ENCODE data around the gene FHL1. TPM values are rescaled to one million over a fixed set of nuclear protein-coding genes. Genes with fewer than 3 reads are reported as not detected.

The FHL1 gene
- total RNA-seq, 1 donor from 2014 or later: 6.4 TPM

DNA sequence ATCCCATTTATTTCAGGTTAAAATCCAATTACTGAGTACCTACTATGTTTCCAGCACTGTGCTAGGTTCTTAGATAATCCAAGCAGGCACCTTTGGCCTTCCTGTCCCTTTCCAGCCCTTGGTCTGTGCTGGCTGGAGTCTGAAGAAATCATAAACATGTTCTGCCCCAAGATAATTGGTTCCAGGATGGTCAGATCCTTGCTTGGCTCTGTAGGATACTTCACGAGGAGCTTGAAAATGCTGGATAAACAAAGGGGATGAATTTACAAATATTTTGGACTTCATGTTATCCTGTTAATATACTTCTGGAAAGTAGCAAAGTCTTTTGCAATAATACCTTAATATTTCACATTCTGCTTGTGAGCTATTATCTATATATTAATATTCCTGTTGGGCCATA lies 35.0 kb upstream of the FHL1 start:
- Mint-ChIP-seq H3K36me3 (ENCODE audit: low read depth) (no peaks in the 10 kb centered on the region), H3K9me3 (no peaks in the 10 kb centered on the region), H3K4me1 (no peaks in the 10 kb centered on the region), H3K4me3 (no peak overlapping the region), H3K27me3 (no peaks in the 10 kb centered on the region), H3K27ac (no peak overlapping the region)
- no peak for DNase-seq
- no peak for ATAC-seq (ENCODE audit: low read depth)
- intact Hi-C loops (cut with micrococcal nuclease): no loop called here
- ChIA-PET POLR2A (no interaction called here), CTCF (no interaction called here)
- TF ChIP-seq, protein P1, sequence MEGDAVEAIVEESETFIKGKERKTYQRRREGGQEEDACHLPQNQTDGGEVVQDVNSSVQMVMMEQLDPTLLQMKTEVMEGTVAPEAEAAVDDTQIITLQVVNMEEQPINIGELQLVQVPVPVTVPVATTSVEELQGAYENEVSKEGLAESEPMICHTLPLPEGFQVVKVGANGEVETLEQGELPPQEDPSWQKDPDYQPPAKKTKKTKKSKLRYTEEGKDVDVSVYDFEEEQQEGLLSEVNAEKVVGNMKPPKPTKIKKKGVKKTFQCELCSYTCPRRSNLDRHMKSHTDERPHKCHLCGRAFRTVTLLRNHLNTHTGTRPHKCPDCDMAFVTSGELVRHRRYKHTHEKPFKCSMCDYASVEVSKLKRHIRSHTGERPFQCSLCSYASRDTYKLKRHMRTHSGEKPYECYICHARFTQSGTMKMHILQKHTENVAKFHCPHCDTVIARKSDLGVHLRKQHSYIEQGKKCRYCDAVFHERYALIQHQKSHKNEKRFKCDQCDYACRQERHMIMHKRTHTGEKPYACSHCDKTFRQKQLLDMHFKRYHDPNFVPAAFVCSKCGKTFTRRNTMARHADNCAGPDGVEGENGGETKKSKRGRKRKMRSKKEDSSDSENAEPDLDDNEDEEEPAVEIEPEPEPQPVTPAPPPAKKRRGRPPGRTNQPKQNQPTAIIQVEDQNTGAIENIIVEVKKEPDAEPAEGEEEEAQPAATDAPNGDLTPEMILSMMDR (IDR thresholded peaks at IDR 0.05): no peak

DNA sequence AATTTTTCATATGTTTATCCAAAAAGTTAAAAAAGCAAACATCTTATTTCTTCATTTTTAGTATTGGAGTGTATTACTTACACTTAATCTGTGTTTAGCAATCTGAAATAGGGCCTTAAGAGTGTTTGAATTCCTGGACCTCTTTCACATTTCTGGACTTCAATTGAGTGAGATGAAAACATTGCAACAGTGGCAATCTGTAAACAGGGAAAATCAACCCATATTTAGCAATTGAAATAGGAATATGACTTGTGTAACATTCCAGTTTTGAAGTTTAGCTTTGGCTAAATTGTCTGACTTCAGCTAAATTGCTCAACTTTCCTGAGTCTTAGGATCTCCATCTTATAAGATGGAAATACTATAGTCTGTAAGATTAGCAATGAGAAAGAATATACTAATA lies 34.6 kb upstream of the FHL1 start:
- ChIA-PET POLR2A (no interaction called here), CTCF (no interaction called here)
- no peak overlapping the region for H3K4me3 Mint-ChIP-seq
- H3K9me3 Mint-ChIP-seq: no peaks in the 10 kb centered on the region
- no peaks in the 10 kb centered on the region for H3K36me3 Mint-ChIP-seq (ENCODE audit: low read depth)
- no peak overlapping the region for H3K27ac Mint-ChIP-seq
- intact Hi-C loops (cut with micrococcal nuclease): no loop called here
- no peak for ATAC-seq (ENCODE audit: low read depth)
- TF ChIP-seq, protein P1 (IDR thresholded peaks at IDR 0.05): no peak
- no peaks in the 10 kb centered on the region for H3K27me3 Mint-ChIP-seq
- no peaks in the 10 kb centered on the region for H3K4me1 Mint-ChIP-seq
- no peak for DNase-seq

DNA sequence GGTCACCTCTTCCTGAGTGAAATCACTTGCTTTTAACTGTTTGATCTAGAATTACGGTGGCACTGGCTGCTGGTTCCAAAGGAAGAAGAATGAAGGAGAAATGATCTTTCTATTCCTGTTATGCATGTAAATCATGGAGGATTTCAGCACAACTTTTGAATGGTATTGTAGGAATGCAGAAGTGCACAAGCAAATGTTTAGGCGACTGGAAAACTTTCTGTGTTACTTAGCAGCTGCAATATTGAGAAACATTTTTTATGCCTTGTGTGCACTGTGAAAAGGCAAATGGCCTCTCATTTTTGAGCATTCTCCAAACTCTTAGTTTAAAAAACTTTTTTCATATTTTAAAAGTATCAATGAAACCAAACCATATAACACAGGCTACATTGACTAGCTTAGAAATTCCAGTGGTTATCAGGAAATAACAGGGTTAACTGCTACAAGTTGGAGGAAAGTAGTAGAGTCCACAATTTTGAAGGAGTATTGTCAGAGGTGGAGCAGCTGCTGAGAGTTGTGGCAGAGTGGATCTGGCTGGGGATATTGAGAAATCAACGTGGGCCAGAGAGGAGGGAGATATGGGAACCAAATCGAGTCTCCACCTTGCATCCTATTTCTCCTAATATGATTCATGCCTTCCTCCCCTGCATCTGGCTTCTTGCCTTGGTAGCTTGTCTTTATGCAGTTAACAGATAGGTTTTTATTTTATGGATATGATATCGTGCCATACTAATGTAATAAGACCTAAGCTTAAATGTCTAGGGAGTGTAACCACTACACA lies 32.0 kb upstream of the FHL1 start:
- Mint-ChIP-seq H3K4me3 (no peak overlapping the region), H3K27me3 (no peaks in the 10 kb centered on the region), H3K9me3 (no peaks in the 10 kb centered on the region), H3K4me1 (no peaks in the 10 kb centered on the region), H3K27ac (no peak overlapping the region), H3K36me3 (ENCODE audit: low read depth) (no peaks in the 10 kb centered on the region)
- intact Hi-C loops (cut with micrococcal nuclease): no loop called here
- TF ChIP-seq, protein P1 (IDR thresholded peaks at IDR 0.05): no peak
- ChIA-PET POLR2A (no interaction called here), CTCF (no interaction called here)
- ATAC-seq (ENCODE audit: low read depth): no peak
- no peak for DNase-seq

DNA sequence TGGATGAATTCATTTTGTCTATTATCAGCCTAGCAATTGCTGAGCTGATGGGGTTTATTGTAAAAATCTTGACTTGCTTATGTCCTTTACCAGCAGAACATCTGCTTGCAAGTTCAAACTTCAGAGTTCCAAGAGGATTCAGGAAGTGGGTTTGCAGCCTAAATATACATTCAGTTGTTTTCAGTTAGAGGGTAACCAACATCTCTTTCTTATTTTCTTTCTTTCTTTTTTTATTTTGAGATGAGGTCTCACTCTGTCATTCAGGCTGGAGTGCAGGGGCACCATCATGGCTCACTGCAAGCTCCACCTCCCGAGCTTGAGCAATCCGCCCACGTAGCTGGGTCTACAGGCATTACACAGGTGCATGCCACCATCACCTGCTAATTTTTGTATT lies 31.4 kb upstream of the FHL1 start:
- intact Hi-C loops (cut with micrococcal nuclease): no loop called here
- Mint-ChIP-seq H3K27ac (no peak overlapping the region), H3K36me3 (ENCODE audit: low read depth) (no peaks in the 10 kb centered on the region), H3K4me1 (no peaks in the 10 kb centered on the region), H3K4me3 (no peak overlapping the region), H3K27me3 (no peaks in the 10 kb centered on the region), H3K9me3 (no peaks in the 10 kb centered on the region)
- ATAC-seq (ENCODE audit: low read depth) (no peak), DNase-seq (no peak)
- CTCF ChIA-PET: no interaction called here
- TF ChIP-seq, protein P1 (IDR thresholded peaks at IDR 0.05): no peak
- POLR2A ChIA-PET: no interaction called here

DNA sequence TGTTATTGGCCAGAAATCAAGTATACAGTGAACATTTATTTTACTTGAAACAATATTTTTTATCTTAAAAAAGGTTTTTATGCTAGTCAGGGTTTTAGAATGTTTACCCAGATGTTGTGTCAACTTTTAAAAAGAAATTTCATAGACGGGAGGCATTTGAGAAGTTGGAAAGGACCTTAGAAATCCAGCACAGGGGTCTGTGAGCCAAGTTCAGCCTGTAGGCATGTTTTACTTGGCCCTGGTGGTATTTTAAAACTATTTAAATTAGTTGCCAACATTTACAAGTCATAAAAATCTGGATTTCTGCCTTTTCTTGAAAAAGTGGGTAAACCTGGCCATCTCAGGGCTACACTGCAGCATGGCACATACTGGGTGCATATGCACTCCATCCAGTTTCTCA lies 25.5 kb upstream of the FHL1 start:
- CTCF ChIA-PET: no interaction called here

More for the DNA sequence above, 25.5 kb upstream of the FHL1 start:
- H3K9me3 Mint-ChIP-seq: no peaks in the 10 kb centered on the region
- POLR2A ChIA-PET: no interaction called here
- H3K4me1 Mint-ChIP-seq: no peaks in the 10 kb centered on the region
- H3K36me3 Mint-ChIP-seq (ENCODE audit: low read depth): no peaks in the 10 kb centered on the region
- no peaks in the 10 kb centered on the region for H3K27me3 Mint-ChIP-seq
- intact Hi-C loops (cut with micrococcal nuclease): no loop called here
- ATAC-seq (ENCODE audit: low read depth) (no peak), DNase-seq (no peak)
- no peak overlapping the region for H3K4me3 Mint-ChIP-seq
- TF ChIP-seq, protein P1 (IDR thresholded peaks at IDR 0.05): no peak
- H3K27ac Mint-ChIP-seq: no peak overlapping the region

Measured in activated B cell treated with CpG ODN at 0.5 μM for 24 hours (primary cell).